NCI-H2171 (cell line): ENCODE measurements around the gene ATP11C.
"Not testable (repeated sequence)": the region's sequence is repeated elsewhere in the genome, so short reads cannot be mapped to it uniquely, and the experiment has no call there.

Source experiments
- DNase-seq: peaks from one replicate; lab custom pipeline; 2025; lab: John Stamatoyannopoulos, UW

The ATP11C gene

GRCh38 chrX:139924069-139924695 lies 8.7 kb downstream of the ATP11C start:
- no peak for DNase-seq

GRCh38 chrX:139921142-139921541 lies 11.7 kb downstream of the ATP11C start:
- DNase-seq: not testable (repeated sequence)

- DNase-seq: no peak
These were observed 12.5 kb downstream of the ATP11C start for GRCh38 chrX:139920316-139920715.

- no peak for DNase-seq
These were observed 18.4 kb downstream of the ATP11C start for GRCh38 chrX:139914421-139914820.

- no peak for DNase-seq
These were observed 23.1 kb downstream of the ATP11C start for GRCh38 chrX:139909712-139910111.

- DNase-seq: no peak
These were observed 25.8 kb downstream of the ATP11C start for GRCh38 chrX:139907078-139907477.

- no peak for DNase-seq
These were observed 27.1 kb downstream of the ATP11C start for GRCh38 chrX:139905743-139906142.

GRCh38 chrX:139905051-139905450 lies 27.8 kb downstream of the ATP11C start:
- no peak for DNase-seq

- no peak for DNase-seq
These were observed 29.6 kb downstream of the ATP11C start for GRCh38 chrX:139903210-139903609.

- DNase-seq: no peak
These were observed 30.3 kb downstream of the ATP11C start for GRCh38 chrX:139902559-139902958.

GRCh38 chrX:139898334-139898733 lies 34.5 kb downstream of the ATP11C start:
- DNase-seq: no peak

- no peak for DNase-seq
These were observed 40.3 kb downstream of the ATP11C start for GRCh38 chrX:139892512-139892911.

GRCh38 chrX:139890991-139891700 lies 41.7 kb downstream of the ATP11C start:
- DNase-seq: no peak

- DNase-seq: no peak
These were observed 43.1 kb downstream of the ATP11C start for GRCh38 chrX:139889760-139890159.

- no peak for DNase-seq
These were observed 48.9 kb downstream of the ATP11C start for GRCh38 chrX:139883984-139884383.

- no peak for DNase-seq
These were observed 50.6 kb downstream of the ATP11C start for GRCh38 chrX:139882299-139882698.

- DNase-seq: no peak
These were observed 51.3 kb downstream of the ATP11C start for GRCh38 chrX:139881572-139881971.

- DNase-seq: no peak
These were observed 51.7 kb downstream of the ATP11C start for GRCh38 chrX:139881130-139881529.

GRCh38 chrX:139877710-139878414 lies 55.0 kb downstream of the ATP11C start:
- no peak for DNase-seq

GRCh38 chrX:139875841-139876240 lies 57.0 kb downstream of the ATP11C start:
- DNase-seq: no peak

- no peak for DNase-seq
These were observed 63.1 kb downstream of the ATP11C start for GRCh38 chrX:139869796-139870195.

GRCh38 chrX:139864640-139865039 lies 68.2 kb downstream of the ATP11C start:
- no peak for DNase-seq

- no peak for DNase-seq
These were observed 70.6 kb downstream of the ATP11C start for GRCh38 chrX:139862208-139862607.
